HG03103 (cell line): ENCODE measurements around the gene GFRA1.

Source experiments
- ATAC-seq: cut with Tn5 transposase; IDR thresholded peaks from one replicate; pipeline ENCODE4 v1.9.1; 2021; ENCODE audit warnings: low read depth; ENCODE audit not compliant: unreplicated experiment

The GFRA1 gene

DNA sequence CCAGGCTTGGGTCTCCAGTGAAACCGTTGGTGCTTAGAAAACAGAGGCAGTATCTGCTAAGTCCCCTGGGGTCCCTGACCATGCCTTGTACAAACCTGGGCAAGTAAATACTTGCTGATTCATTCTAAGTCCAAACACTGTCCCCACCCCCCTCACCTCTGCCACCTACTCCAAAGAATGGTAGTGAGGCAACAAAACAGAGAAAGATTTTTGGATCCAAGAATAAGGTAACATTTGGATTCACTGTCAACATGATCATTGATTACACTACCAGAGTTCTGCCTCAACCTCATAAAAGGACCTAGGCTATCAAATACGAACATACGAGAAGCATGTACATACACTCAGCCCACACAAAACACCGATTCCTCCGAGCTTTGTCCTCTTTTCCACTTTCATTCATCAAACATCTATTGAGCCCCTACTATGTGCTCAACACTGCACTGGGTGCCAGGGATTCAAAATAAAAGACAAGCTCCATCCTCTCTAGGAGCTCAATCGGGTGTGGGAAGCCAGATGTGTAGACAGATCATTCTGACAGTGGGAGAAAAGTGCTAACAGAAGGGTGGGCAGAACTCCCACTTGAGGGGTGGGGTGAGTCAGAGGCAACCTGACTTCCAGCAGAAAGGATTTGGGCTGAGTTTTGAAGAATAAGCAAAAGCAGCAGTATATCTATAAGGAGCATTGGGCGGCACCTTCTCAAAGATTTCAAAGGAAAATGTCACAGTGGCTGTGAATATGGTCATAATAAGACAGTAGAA is 71.2 kb downstream of the GFRA1 start:
- ATAC-seq, result no peak

- ATAC-seq, result no peak
These were observed 72.0 kb downstream of the GFRA1 start for GRCh38 chr10:116201011-116201410.

- ATAC-seq, result no peak
These were observed 74.3 kb downstream of the GFRA1 start for GRCh38 chr10:116198676-116199035.

DNA sequence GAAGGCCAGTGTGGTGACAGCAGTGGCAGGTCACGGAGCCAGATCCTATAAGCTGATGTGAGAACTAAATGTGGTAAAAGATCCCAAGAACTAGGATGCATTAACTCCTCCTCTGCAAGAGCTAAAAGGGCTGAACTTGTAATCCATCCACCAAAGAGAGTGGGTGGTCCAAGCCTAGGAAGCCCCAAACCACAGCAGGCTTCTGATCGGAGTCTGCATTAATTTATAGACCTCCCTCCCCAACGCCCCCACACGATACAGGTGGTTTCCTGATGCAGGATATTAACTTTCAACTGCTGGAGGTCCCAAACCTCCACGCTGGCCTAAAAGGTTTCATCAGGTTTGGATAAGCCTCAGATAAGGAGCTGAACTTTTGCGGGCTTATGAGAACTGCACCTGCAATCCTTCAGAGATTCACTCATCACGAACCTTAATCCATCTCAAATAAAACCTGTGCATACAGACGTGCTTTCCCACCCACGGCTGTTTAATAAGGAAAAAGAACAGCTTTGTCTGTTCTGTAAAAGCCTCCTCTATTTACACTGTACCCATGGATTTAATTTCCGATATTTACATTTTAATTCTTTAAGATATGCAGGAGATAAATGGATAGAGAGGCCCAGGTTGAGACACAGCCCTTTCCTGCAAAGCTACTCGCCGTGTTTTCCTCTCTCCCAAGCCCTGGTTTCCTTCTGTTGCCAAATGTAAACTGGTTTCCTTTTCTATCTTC is 74.9 kb downstream of the GFRA1 start:
- ATAC-seq, result no peak

DNA sequence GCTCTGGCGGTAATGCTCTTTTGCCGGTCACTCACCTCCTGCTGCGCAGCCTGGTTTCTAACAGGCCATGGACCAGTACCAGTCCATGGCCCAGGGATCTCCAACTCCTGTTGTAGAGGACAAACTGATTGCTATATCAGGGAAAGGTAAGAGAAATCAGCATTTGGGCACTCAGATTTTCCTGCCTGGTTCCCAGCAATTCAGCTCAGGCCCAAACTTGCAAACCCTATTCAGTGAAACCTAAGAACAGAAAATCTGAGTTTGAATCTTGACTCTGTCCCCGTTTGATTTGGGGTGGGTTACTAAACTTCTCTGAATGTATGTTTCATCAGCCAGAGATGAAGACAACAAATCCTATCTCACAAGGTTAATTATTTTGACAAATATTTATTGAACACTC is 77.4 kb downstream of the GFRA1 start:
- ATAC-seq, result no peak

DNA sequence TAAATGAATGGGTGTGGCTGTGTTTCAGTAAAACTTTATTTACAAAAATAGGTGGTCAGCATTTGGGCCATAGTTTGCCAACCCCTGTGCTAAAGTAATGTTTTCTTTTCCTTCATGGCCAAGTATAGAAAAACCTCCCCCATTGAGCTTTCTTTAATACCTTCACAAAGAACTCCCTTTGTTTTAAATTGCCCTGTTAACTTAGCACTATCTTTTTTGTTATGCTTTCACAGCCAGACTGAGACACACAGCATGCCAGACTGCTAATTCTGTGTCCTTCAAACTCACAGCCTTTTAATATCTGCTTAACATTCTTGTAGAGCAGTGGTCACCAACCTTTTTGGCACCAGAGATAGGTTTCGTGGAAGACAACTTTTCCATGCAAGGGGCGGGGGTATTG is 78.0 kb downstream of the GFRA1 start:
- no peak for ATAC-seq

- ATAC-seq, result no peak
These were observed 78.9 kb downstream of the GFRA1 start for GRCh38 chr10:116194061-116194460.

GRCh38 chr10:116190883-116191282 is 82.1 kb downstream of the GFRA1 start:
- no peak for ATAC-seq

GRCh38 chr10:116186273-116186672 is 86.7 kb downstream of the GFRA1 start:
- no peak for ATAC-seq

DNA sequence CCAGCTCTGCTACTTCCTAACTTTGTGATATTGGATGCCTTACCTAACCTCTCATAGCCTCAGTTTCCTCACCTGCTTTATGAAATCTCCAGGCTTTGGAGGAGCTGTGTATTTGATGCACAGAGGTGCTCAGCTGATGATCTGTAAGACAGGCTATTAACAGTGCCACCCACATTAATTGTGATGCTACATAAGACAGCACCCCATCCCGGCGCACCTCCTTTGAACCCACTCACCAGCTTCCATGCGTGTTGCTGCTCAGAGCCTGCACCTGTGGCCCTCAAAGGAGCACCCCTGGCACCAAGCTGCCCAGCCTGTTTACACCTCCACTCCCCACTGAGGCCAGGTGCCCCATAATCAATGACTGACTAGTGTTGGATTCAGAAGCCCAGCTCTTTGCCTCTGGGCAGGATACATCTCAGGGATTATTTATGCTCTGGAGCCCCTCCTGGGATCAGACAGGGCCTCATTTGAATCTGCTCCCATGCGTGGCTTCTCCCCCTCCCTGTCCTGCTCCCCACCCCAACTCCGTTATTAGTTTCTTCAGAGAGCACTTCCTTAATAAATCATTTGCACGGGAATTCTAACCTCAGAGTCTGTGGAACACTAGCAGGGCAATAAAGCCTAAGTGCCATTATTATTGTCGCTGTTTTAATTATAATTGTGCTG is 87.7 kb downstream of the GFRA1 start:
- ATAC-seq, result no peak

GRCh38 chr10:116184512-116184794 is 88.6 kb downstream of the GFRA1 start:
- no peak for ATAC-seq

GRCh38 chr10:116183733-116184511 is 89.1 kb downstream of the GFRA1 start:
- ATAC-seq, result no peak

- ATAC-seq, result no peak
These were observed 90.6 kb downstream of the GFRA1 start for GRCh38 chr10:116182426-116182825.

DNA sequence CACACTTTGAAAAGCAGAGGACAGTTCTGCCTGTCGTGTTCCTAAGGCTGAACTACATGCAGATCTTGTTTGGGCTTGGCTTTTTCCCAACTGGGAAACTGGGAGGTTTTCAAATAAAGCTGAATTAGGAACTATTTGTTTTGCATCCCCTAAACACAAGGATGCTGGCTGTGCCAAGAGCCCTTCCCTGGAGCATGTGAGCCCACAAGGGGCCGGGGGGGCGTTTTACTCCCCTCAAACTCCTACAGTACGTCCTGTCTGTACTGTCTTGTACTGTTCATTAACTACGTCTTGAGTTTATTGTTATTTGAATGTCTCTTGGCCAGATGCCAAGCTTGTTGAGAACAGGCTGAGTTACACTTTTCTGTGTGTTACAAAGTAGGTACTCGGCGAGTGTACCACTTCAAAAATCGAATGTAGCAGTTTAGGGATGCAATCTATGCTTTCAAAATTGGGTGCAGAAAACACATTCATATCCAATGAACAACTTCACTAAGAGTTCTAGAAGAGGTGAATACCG is 94.9 kb downstream of the GFRA1 start:
- no peak for ATAC-seq

DNA sequence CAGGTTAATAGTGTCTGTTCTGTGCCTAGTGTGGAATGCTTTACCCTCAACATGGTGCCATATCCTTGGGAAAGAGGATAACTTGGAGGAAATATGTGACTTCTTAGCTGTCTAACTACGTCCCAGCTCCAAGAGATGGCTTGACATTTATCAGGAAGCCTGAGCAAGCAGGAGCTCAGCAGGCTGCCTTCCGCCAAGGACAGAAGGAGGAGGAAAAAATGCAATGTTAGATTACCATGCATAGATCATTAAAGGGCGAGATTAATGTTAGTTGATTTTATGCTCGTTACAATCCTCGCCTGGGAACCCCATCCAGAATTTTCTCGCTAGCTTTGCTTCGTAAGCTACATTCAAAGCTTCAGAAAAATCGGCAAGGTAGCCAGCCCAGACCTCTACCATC is 97.8 kb downstream of the GFRA1 start:
- no peak for ATAC-seq

- no peak for ATAC-seq
These were observed 101.5 kb downstream of the GFRA1 start for GRCh38 chr10:116171505-116171904.

- no peak for ATAC-seq
These were observed 102.2 kb downstream of the GFRA1 start for GRCh38 chr10:116170815-116171250.

DNA sequence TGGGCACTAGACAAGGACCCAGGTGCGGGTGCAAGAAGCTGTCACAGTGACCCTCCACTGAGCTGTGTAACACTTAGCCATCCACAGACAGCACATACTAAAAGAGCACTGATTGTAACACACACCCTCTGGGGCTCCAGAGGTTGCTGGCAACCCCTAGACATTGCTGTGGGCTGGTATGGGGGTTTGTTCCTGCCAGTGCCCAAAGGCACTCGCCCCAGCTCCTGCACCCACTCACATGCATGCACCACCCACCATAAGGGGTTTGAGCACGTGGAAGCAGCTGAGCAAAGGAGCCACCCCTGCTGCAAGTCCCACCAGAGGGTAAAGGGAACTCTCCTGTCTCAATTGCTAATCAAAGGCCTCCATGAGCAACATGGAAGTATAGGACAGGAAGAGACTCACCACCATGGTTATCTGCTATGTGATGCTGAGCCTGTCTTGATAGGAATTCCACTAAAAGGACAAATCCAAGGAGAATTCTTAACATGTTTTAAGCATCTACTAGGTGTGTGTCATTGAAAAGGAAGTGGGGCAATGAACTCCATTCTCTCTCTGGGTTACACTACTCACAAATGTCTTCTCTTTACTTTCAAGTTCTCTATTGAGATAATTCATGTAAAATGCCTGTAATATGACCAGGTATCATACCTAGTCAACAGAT is 103.1 kb downstream of the GFRA1 start:
- ATAC-seq, result no peak

DNA sequence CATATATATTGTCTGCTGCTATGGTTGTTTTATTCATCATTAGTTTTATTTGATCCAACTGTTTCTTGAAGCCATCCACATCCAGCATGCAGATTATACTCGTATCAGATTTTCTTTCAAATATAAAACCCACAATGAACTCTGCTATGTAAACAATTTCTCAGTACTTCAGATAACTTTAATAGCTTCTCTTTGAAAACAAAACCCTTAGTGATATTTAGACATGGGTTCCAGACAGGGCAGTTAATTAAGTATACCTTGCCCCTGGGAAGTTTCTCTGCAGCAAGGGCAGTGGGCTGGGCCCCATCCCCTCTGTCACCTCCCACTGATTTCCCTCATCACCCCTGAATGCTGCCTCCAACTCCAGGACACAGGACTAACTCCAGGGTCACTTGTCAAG is 104.3 kb downstream of the GFRA1 start:
- no peak for ATAC-seq

DNA sequence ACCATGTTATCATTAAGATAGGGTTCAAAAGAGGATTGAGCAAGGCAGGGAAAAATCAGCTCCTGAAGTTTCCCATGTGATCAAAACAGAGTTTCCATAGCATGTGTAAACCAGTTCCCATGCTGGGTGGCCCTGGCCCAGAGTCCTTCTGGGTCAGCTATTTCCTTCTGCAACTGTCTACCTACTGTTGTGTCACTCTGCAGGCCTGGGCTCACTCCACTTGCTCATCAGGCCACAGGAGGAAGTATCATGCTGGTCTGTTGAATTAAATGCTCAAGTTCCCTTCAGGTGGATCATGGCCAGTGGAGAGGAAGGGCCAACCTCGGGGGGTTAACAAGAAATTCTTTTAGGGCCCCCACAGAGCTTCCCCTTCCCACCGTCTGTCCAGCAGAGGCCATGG is 104.7 kb downstream of the GFRA1 start:
- no peak for ATAC-seq
